GM13977 (cell line): ENCODE results near the gene PHB1.

Experiments
- DNase-seq: peaks from one replicate; pipeline ENCODE4 v3.0.0; 2012; ENCODE audit warnings: low spot score
- in situ Hi-C: fragments of 300-500 bp; cut with MboI; formaldehyde crosslinking; loops from one replicate; pipeline ENCODE4 v1.12.0; 2022; ENCODE audit warnings: low sequenced_read_pairs, low pct_unique_long_range_greater_than_20kb, mixed read lengths, inconsistent platforms; ENCODE audit not compliant: unreplicated experiment
- TF ChIP-seq, protein P1 (sequence below): IDR thresholded peaks from 2 replicates; pipeline ENCODE4 v1.5.1; 2012; ENCODE audit warnings: mild to moderate bottlenecking, control low read depth; ENCODE audit not compliant: insufficient read depth; ENCODE audit errors: extremely low read depth, missing control alignments

PHB1 gene

DNA sequence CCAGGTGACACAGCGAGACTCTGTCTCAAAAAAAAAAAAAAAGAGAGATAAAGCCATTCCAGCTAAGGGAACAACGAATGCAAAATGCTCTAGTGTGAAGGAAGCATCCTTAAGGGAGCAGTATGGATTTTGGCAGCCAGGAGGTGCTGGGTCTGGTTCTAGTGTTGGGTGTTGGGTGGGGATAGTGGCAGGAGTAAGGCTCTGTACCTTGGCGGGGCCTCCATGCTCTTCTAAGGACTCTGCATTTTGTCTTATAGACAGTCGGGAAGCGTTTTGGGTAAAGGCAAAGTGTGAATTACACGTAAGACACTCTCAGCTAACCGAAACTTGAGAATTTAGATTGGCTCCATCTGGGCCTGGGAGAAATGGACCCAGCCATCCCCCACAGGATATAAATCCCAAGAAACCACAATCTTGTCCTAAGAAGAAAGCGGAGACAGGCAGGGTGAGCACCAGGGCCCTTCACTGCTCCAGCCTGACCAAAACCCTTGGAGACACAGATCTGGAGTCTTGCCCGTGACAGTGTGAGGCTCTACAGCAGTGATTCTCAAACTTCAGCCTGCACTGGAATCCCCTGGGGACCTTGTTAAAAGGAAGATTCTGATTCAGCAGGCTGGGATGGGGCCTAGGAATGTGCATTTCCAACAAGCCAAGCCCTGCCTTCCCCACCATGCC, 33.1 kb upstream of the PHB1 start:
- no peak for DNase-seq
- TF ChIP-seq, protein P1, sequence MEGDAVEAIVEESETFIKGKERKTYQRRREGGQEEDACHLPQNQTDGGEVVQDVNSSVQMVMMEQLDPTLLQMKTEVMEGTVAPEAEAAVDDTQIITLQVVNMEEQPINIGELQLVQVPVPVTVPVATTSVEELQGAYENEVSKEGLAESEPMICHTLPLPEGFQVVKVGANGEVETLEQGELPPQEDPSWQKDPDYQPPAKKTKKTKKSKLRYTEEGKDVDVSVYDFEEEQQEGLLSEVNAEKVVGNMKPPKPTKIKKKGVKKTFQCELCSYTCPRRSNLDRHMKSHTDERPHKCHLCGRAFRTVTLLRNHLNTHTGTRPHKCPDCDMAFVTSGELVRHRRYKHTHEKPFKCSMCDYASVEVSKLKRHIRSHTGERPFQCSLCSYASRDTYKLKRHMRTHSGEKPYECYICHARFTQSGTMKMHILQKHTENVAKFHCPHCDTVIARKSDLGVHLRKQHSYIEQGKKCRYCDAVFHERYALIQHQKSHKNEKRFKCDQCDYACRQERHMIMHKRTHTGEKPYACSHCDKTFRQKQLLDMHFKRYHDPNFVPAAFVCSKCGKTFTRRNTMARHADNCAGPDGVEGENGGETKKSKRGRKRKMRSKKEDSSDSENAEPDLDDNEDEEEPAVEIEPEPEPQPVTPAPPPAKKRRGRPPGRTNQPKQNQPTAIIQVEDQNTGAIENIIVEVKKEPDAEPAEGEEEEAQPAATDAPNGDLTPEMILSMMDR: no peak
- in situ Hi-C loops: no loop called here

DNA sequence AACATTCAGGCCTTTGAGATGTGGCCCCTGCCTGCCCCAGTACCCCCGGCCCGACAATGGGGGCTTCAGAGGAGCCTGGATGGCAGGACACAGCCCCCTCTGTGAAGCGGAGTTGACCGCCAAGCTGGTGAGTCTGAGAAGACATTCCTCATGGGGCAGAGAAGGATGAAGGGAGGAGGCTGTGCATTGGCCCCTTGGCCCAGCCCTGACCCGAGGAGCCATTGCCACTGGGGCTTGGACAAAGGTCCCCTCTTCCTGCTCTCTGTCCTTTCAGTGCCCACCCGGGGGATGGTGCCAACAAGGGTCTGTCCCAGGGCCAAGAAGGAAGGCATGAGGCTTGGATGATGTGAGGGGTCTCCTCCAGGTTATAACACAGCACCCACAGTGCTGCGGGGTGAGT, 30.9 kb upstream of the PHB1 start:
- TF ChIP-seq, protein P1: no peak
- no peak for DNase-seq
- in situ Hi-C loops: no loop called here

DNA sequence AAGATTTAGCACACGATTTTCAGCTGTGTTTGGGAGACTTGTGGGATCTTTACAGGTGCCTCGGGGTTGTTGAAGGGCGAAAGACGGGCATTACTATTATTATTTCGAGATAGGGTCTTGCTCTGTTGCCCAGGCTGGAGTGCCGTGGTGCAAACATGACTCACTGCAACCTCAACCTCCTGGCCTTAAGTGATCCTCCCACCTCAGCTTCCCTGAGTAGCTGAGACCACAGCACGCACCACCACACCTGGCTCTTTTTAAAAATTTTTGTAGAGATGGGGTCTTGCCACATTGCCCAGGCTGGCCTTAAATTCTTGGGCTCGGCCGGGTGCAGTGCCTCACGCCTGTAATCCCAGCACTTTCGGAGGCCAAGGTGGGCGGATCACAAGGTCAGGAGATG, 29.7 kb upstream of the PHB1 start:
- in situ Hi-C loops: no loop called here
- TF ChIP-seq, protein P1: no peak
- DNase-seq: no peak

DNA sequence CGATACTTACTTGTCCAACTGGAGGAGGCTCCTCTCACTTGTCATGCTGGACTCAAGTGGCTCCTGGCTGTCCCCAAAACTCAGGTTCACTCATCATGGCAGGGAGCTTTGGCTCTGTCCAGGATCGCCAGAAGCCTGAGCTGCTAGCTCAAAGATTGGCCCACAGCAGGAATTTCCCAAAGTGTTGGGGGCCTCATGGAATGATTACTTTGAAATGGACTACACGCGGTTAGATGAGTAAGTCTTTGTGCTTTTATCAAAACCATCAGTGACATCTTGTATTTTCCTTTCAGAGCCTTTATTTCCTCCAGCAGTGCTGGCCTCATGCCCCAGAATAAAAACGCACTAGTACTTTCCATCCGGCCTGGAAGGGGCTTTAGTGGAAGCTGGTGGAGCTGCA, 29.2 kb upstream of the PHB1 start:
- in situ Hi-C loops: no loop called here
- DNase-seq: no peak
- TF ChIP-seq, protein P1: no peak

DNA sequence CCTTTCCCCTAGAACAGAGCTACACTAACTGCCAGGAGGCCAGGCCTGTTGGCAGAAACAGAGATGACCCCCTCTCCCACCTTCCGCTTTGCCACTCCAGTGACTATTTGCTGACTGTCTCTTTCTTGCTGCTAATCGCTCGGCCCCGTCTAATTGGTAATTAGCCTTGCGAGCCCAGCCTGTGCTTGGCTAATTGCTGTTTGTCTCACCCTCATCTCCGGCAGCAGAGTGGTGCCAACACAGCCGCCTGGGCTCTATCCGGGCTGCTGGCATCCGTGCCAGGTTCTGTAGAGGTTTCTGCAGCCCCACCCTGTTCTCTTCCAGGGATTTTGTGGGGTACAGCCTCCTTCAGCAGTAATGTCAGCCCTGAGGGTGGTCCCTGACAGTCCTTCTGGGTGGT, 27.4 kb upstream of the PHB1 start:
- TF ChIP-seq, protein P1: no peak
- in situ Hi-C loops: no loop called here
- no peak for DNase-seq

DNA sequence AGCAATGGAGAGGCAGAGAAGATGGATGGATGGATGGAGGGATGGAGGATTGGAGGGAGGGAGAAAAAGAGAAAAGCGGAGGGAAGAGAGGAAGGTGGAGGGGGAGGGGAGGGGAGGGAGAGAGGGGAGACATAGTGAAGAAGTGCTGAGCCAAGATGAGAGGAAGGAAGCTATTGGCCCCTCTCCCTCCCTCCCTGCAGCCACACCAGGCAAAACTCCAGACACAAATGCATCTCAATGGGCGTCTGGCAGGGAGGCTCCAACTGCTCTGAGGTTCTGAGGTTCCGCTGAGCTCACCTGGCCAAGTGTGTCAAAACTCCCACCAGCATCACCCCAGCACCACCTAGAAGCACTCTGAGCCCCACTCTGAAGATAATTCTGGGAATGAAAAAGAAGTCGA, 26.9 kb upstream of the PHB1 start:
- in situ Hi-C loops: no loop called here
- no peak for DNase-seq
- TF ChIP-seq, protein P1: no peak
